GM12878 (cell line): ENCODE measurements around the gene ELMO2. TPM values are rescaled to one million over a fixed set of nuclear protein-coding genes. Genes with fewer than 3 reads are reported as not detected.

ENCODE experiments used
- ATF7 ChIP-seq: fragments of 450-650 bp; IDR thresholded peaks from 2 replicates; pipeline ENCODE4 v1.6.1; 2016; ENCODE audit warnings: low read depth, mild to moderate bottlenecking
- HDAC2 ChIP-seq: fragments of 200-600 bp; sonication (generic); IDR thresholded peaks from 2 replicates; pipeline ENCODE4 v1.6.1; 2017
- IRF4 ChIP-seq: IDR thresholded peaks from 2 replicates; pipeline ENCODE4 v1.6.1; 2011; ENCODE audit warnings: low read depth, low read length
- LARP7 ChIP-seq: fragments of 450-650 bp; IDR thresholded peaks from 2 replicates; pipeline ENCODE4 v1.6.1; 2017; ENCODE audit warnings: mild to moderate bottlenecking
- NR2F1 ChIP-seq: fragments of 450-650 bp; conservative IDR thresholded peaks from 2 replicates; pipeline ENCODE4 v1.6.1; 2017; ENCODE audit warnings: mild to moderate bottlenecking
- NRF1 ChIP-seq: conservative IDR thresholded peaks from 2 replicates; pipeline ENCODE4 v1.6.1; 2011; ENCODE audit warnings: mild to moderate bottlenecking, low read depth, low read length, improper control_type of control experiment
- POLR2A ChIP-seq: IDR thresholded peaks from 2 replicates; pipeline ENCODE4 v1.6.1; 2011; ENCODE audit warnings: low read depth, mild to moderate bottlenecking, low read length
- SP1 ChIP-seq: IDR thresholded peaks from one replicate; pipeline ENCODE4 v1.6.1; 2011; ENCODE audit warnings: low read depth, low read length
- polyA plus RNA-seq, 11 experiments: library from polyadenylated mRNA; depleted of rRNA in 4 of 11; unstranded in 6 of 11; stranded (reverse) in 5 of 11; fragments of >200 nt; fragmentation: Nextera tagmentation in 4 of 11; fragmentation: Illumina TruSeq in 1 of 11; extraction: Ambion mirVana in 4 of 11; extraction: Trizol in 1 of 11; gene quantifications; 1 replicate in 1 of 11; 2 replicates in 10 of 11; pipeline versions ENCODE4 v1.2.1 to v1.2.3, GENCODE V29; 2011 to 2016; ENCODE audit warnings: inconsistent platforms in 2 of 11, missing spikeins in 2 of 11, low read depth in 1 of 11
- total RNA-seq, 4 experiments: library from RNA; depleted of rRNA in 3 of 4; stranded (reverse); fragments of >200 nt in 3 of 4; fragmentation: Illumina TruSeq in 1 of 4; extraction: Trizol in 1 of 4; gene quantifications; 2 replicates each; pipeline versions ENCODE4 v1.2.1 to v1.2.3, GENCODE V29; 2013 to 2021
- TF ChIP-seq, protein P1 (sequence below): IDR thresholded peaks from 2 replicates; pipeline ENCODE4 v1.6.1; 2012; ENCODE audit warnings: low read depth, low read length, improper control_type of control experiment
- TF ChIP-seq, protein P2 (sequence below): IDR thresholded peaks from 2 replicates; pipeline ENCODE4 v1.6.1; 2012; ENCODE audit warnings: mild to moderate bottlenecking, low read depth, low read length
- TF ChIP-seq, protein P3 (sequence below): fragments of 150-350 bp; IDR thresholded peaks from 2 replicates; pipeline ENCODE4 v1.6.1; 2014; ENCODE audit warnings: mild to moderate bottlenecking, low read depth, low read length

Gene ELMO2
- total and polyA plus RNA-seq, 10 of the 15 experiments (the other 5 are each of a cell fraction or from before 2014, with no cell fraction given) = 14.2 to 40.2 (median 37.6) TPM

DNA sequence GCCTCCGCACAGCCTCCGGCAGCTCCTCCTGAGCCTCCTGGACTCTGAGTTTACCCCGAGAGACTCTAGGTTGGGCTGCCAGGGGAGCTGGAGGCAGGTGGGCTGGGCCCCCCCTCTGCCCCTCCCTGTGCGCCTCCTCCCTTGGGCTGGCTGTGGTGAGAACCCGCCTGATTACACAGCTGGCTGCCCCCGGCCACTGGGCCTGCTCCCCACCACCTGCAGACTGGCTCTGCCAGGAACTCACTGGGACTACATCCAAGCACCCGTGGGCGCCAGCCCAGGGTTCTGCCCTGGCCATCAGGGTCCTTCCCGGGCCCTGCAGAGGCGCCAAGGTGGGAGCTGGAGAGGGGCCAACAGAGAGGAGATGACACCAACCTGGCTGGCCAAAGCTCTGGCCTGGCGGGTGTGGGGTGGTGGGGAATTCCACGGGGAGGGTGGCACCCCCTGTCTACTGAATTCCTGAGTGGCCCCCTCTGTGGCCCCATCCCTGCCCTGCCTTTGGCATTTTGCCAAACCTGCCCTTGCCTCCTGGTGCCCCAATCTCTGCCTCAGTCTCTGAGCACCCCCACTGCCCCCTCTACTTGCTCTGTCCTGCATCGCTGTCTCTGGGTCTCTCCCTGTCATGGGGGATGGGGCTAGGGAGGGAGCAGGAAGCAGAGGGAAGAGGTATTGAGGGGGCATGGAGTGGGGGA is 76.2 kb downstream of the ELMO2 start (continued):
- TF ChIP-seq, protein P1, sequence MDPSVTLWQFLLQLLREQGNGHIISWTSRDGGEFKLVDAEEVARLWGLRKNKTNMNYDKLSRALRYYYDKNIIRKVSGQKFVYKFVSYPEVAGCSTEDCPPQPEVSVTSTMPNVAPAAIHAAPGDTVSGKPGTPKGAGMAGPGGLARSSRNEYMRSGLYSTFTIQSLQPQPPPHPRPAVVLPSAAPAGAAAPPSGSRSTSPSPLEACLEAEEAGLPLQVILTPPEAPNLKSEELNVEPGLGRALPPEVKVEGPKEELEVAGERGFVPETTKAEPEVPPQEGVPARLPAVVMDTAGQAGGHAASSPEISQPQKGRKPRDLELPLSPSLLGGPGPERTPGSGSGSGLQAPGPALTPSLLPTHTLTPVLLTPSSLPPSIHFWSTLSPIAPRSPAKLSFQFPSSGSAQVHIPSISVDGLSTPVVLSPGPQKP = no peak
- TF ChIP-seq SP1 (no peak), NR2F1 (no peak), POLR2A (no peak), ATF7 (no peak), NRF1 (no peak), IRF4 (no peak), LARP7 (no peak), HDAC2 (no peak)
- TF ChIP-seq, protein P2, sequence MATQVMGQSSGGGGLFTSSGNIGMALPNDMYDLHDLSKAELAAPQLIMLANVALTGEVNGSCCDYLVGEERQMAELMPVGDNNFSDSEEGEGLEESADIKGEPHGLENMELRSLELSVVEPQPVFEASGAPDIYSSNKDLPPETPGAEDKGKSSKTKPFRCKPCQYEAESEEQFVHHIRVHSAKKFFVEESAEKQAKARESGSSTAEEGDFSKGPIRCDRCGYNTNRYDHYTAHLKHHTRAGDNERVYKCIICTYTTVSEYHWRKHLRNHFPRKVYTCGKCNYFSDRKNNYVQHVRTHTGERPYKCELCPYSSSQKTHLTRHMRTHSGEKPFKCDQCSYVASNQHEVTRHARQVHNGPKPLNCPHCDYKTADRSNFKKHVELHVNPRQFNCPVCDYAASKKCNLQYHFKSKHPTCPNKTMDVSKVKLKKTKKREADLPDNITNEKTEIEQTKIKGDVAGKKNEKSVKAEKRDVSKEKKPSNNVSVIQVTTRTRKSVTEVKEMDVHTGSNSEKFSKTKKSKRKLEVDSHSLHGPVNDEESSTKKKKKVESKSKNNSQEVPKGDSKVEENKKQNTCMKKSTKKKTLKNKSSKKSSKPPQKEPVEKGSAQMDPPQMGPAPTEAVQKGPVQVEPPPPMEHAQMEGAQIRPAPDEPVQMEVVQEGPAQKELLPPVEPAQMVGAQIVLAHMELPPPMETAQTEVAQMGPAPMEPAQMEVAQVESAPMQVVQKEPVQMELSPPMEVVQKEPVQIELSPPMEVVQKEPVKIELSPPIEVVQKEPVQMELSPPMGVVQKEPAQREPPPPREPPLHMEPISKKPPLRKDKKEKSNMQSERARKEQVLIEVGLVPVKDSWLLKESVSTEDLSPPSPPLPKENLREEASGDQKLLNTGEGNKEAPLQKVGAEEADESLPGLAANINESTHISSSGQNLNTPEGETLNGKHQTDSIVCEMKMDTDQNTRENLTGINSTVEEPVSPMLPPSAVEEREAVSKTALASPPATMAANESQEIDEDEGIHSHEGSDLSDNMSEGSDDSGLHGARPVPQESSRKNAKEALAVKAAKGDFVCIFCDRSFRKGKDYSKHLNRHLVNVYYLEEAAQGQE = no peak
- TF ChIP-seq, protein P3, sequence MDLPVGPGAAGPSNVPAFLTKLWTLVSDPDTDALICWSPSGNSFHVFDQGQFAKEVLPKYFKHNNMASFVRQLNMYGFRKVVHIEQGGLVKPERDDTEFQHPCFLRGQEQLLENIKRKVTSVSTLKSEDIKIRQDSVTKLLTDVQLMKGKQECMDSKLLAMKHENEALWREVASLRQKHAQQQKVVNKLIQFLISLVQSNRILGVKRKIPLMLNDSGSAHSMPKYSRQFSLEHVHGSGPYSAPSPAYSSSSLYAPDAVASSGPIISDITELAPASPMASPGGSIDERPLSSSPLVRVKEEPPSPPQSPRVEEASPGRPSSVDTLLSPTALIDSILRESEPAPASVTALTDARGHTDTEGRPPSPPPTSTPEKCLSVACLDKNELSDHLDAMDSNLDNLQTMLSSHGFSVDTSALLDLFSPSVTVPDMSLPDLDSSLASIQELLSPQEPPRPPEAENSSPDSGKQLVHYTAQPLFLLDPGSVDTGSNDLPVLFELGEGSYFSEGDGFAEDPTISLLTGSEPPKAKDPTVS = no peak
